ENCODE results near the gene RPEL1. TPM values are rescaled to one million over a fixed set of nuclear protein-coding genes. Genes with fewer than 3 reads are reported as not detected.

RPEL1 gene
- total RNA-seq, 1 donor from 2014 or later = not detected

- DNase-seq (ENCODE audit: low spot score in 2 of 2) (peak in 1 of 2 donors; percentile 22), FAIRE-seq (no peak)
Measured at GRCh38 chr10:103277713-103278536, 32.2 kb downstream of the RPEL1 start.

- DNase-seq (ENCODE audit: low spot score in 2 of 2) (peak in 1 of 2 donors; percentile 24), FAIRE-seq (no peak)
Measured at GRCh38 chr10:103278537-103278823, 32.8 kb downstream of the RPEL1 start.

- DNase-seq (ENCODE audit: low spot score in 2 of 2) (peak in 1 of 2 donors; percentile 43), FAIRE-seq (no peak)
Measured at GRCh38 chr10:103278862-103279298, 33.2 kb downstream of the RPEL1 start.

- DNase-seq (ENCODE audit: low spot score in 2 of 2) = no peak
- no peak for FAIRE-seq
Measured at GRCh38 chr10:103280031-103280430, 34.3 kb downstream of the RPEL1 start.

GRCh38 chr10:103280506-103280905 lies 34.8 kb downstream of the RPEL1 start:
- no peak for DNase-seq (ENCODE audit: low spot score in 2 of 2)
- no peak for FAIRE-seq

- FAIRE-seq (no peak), DNase-seq (ENCODE audit: low spot score in 2 of 2) (no peak)
Measured at GRCh38 chr10:103281753-103282152, 36.1 kb downstream of the RPEL1 start.

GRCh38 chr10:103282961-103283360 lies 37.3 kb downstream of the RPEL1 start:
- FAIRE-seq (no peak), DNase-seq (ENCODE audit: low spot score in 2 of 2) (no peak)

GRCh38 chr10:103284170-103284569 lies 38.5 kb downstream of the RPEL1 start:
- no peak for DNase-seq (ENCODE audit: low spot score in 2 of 2)
- FAIRE-seq = no peak

GRCh38 chr10:103287992-103288391 lies 42.3 kb downstream of the RPEL1 start:
- no peak for FAIRE-seq
- DNase-seq (ENCODE audit: low spot score in 2 of 2) = no peak

GRCh38 chr10:103291588-103291987 lies 45.9 kb downstream of the RPEL1 start:
- FAIRE-seq (no peak), DNase-seq (ENCODE audit: low spot score in 2 of 2) (no peak)

- FAIRE-seq (no peak), DNase-seq (ENCODE audit: low spot score in 2 of 2) (no peak)
Measured at GRCh38 chr10:103295374-103296015, 49.8 kb downstream of the RPEL1 start.

Other genes starting within 250 kb of the RPEL1 start
- gene NT5C2, start 52.6 kb upstream of the RPEL1 start, total RNA-seq = 86.4 TPM
- gene INA, start 31.3 kb downstream of the RPEL1 start, total RNA-seq = 138 TPM
- 11.0 TPM for gene PCGF6, start 105.3 kb downstream of the RPEL1 start, total RNA-seq
- gene TAF5, start 122.1 kb downstream of the RPEL1 start, total RNA-seq = 14.3 TPM
- gene ATP5MK, start 150.6 kb downstream of the RPEL1 start, total RNA-seq = 181 TPM
- 23.6 TPM for gene PDCD11, start 150.7 kb downstream of the RPEL1 start, total RNA-seq
- 1.6 TPM for gene CALHM2, start 206.5 kb downstream of the RPEL1 start, total RNA-seq
- gene CALHM1, start 213.0 kb downstream of the RPEL1 start, total RNA-seq = not detected
- not detected for gene CALHM3, start 233.4 kb downstream of the RPEL1 start, total RNA-seq
- gene NEURL1, start 247.8 kb downstream of the RPEL1 start, total RNA-seq = 25.7 TPM

Measured in frontal cortex (tissue), 4 donors.